NK-92 (cell line): ENCODE data around the gene SHISAL2A.

Source experiments
- DNase-seq: peaks from one replicate; lab custom pipeline; 2025; ENCODE audit not compliant: unreplicated experiment; lab: John Stamatoyannopoulos, UW

Gene SHISAL2A

GRCh38 chr1:52632732-52633290 lies at the start of gene SHISAL2A:
SHISAL2A (plus strand) TSS chr1:52633168; CDS start chr1:52633494, 326 bp downstream.
- no peak for DNase-seq

- no peak for DNase-seq
Measured at GRCh38 chr1:52585474-52585873, 47.5 kb upstream of the SHISAL2A start.

- no peak for DNase-seq
Measured at GRCh38 chr1:52588027-52588426, 44.9 kb upstream of the SHISAL2A start.

GRCh38 chr1:52588535-52588934 lies 44.4 kb upstream of the SHISAL2A start:
- no peak for DNase-seq

- no peak for DNase-seq
Measured at GRCh38 chr1:52590266-52590665, 42.7 kb upstream of the SHISAL2A start.

- DNase-seq, result no peak
Measured at GRCh38 chr1:52592637-52593323, 40.2 kb upstream of the SHISAL2A start.

GRCh38 chr1:52593495-52593894 lies 39.5 kb upstream of the SHISAL2A start:
- no peak for DNase-seq

GRCh38 chr1:52595061-52595460 lies 37.9 kb upstream of the SHISAL2A start:
- DNase-seq, result no peak

GRCh38 chr1:52597912-52598311 lies 35.1 kb upstream of the SHISAL2A start:
- DNase-seq, result no peak

GRCh38 chr1:52598729-52599128 lies 34.2 kb upstream of the SHISAL2A start:
- DNase-seq, result no peak

GRCh38 chr1:52599236-52599635 lies 33.7 kb upstream of the SHISAL2A start:
- no peak for DNase-seq

GRCh38 chr1:52600533-52601179 lies 32.3 kb upstream of the SHISAL2A start:
- no peak for DNase-seq

GRCh38 chr1:52601519-52601918 lies 31.4 kb upstream of the SHISAL2A start:
- DNase-seq, result no peak

- no peak for DNase-seq
Measured at GRCh38 chr1:52601991-52602855, 30.7 kb upstream of the SHISAL2A start, which contains the start of gene GPX7. GPX7 (plus strand) TSS chr1:52602371; CDS start chr1:52602410, 39 bp downstream.

- no peak for DNase-seq
Measured at GRCh38 chr1:52602856-52603600, 29.9 kb upstream of the SHISAL2A start.

GRCh38 chr1:52603630-52604029 lies 29.3 kb upstream of the SHISAL2A start:
- no peak for DNase-seq

- no peak for DNase-seq
Measured at GRCh38 chr1:52604063-52604770, 28.8 kb upstream of the SHISAL2A start.

- DNase-seq, result no peak
Measured at GRCh38 chr1:52613636-52614373, 19.2 kb upstream of the SHISAL2A start.

- DNase-seq, result no peak
Measured at GRCh38 chr1:52614671-52615070, 18.3 kb upstream of the SHISAL2A start.
